Stimulated activated effector memory CD8-positive, alpha-beta T cell treated with anti-CD3 and anti-CD28 coated beads, Interleukin-12 subunit alpha, Interleukin-12 subunit beta, amount 100 ng/mL, for 72 hours (primary cell): ENCODE measurements around the gene PFKM.

Experiments
- ATAC-seq: fragments of 150-1000 bp; cut with Tn5 transposase; 2 replicates; pipeline ENCODE4 v1.10.0; 2021
- DNase-seq, 2 donors: peaks; one replicate each; pipeline ENCODE4 v3.0.0; 2021 to 2022; ENCODE audit warnings: low spot score in 2 of 2
- H3K27ac Mint-ChIP-seq: one replicate; pipeline ENCODE4 v1.8.0; 2022; ENCODE audit warnings: mild to moderate bottlenecking, mixed read lengths
- H3K36me3 Mint-ChIP-seq: one replicate; pipeline ENCODE4 v1.8.0; 2022; ENCODE audit warnings: mild to moderate bottlenecking, mixed read lengths
- H3K4me1 Mint-ChIP-seq: one replicate; pipeline ENCODE4 v1.8.0; 2022; ENCODE audit warnings: mixed read lengths
- H3K4me3 Mint-ChIP-seq: one replicate; pipeline ENCODE4 v1.8.0; 2022; ENCODE audit warnings: mild to moderate bottlenecking, mixed read lengths
- H3K9me3 Mint-ChIP-seq: one replicate; pipeline ENCODE4 v1.8.0; 2022; ENCODE audit warnings: mixed read lengths

PFKM gene

GRCh38 chr12:48183876-48184548 lies 64.8 kb downstream of the PFKM start:
- H3K4me1 Mint-ChIP-seq: peaks cover 21% of the 10 kb centered on the region
- ATAC-seq (peak; percentile 30), DNase-seq (peak in 1 of 2 donors; percentile 55)
- peak overlapping the region; percentile 86 for H3K4me3 Mint-ChIP-seq
- peak overlapping the region; percentile 67 for H3K27ac Mint-ChIP-seq
- H3K36me3 Mint-ChIP-seq: no peaks in the 10 kb centered on the region
- no peaks in the 10 kb centered on the region for H3K9me3 Mint-ChIP-seq

- peaks cover 21% of the 10 kb centered on the region for H3K4me1 Mint-ChIP-seq
- no peak overlapping the region for H3K27ac Mint-ChIP-seq
- ATAC-seq (no peak), DNase-seq (peak in 1 of 2 donors; percentile 47)
- H3K36me3 Mint-ChIP-seq: no peaks in the 10 kb centered on the region
- H3K4me3 Mint-ChIP-seq: peak overlapping the region; percentile 86
- no peaks in the 10 kb centered on the region for H3K9me3 Mint-ChIP-seq
These were observed 65.4 kb downstream of the PFKM start for GRCh38 chr12:48184549-48184922.

- no peaks in the 10 kb centered on the region for H3K36me3 Mint-ChIP-seq
- no peak for ATAC-seq
- peaks cover 21% of the 10 kb centered on the region for H3K4me1 Mint-ChIP-seq
- H3K27ac Mint-ChIP-seq: no peak overlapping the region
- H3K9me3 Mint-ChIP-seq: no peaks in the 10 kb centered on the region
- DNase-seq: no peak
- peak overlapping the region; percentile 86 for H3K4me3 Mint-ChIP-seq
These were observed 66.2 kb downstream of the PFKM start for GRCh38 chr12:48185181-48185919.

GRCh38 chr12:48187916-48188695 lies 68.9 kb downstream of the PFKM start:
- ATAC-seq (no peak), DNase-seq (no peak)
- H3K4me3 Mint-ChIP-seq: no peak overlapping the region
- H3K27ac Mint-ChIP-seq: no peak overlapping the region
- peaks cover 12% of the 10 kb centered on the region for H3K4me1 Mint-ChIP-seq
- no peaks in the 10 kb centered on the region for H3K36me3 Mint-ChIP-seq
- H3K9me3 Mint-ChIP-seq: no peaks in the 10 kb centered on the region

GRCh38 chr12:48189331-48190125 lies 70.4 kb downstream of the PFKM start:
- H3K4me3 Mint-ChIP-seq: no peak overlapping the region
- H3K4me1 Mint-ChIP-seq: peaks cover 12% of the 10 kb centered on the region
- DNase-seq (peak; percentile 61 to 86), ATAC-seq (peak; percentile 67)
- H3K36me3 Mint-ChIP-seq: no peaks in the 10 kb centered on the region
- H3K27ac Mint-ChIP-seq: no peak overlapping the region
- no peaks in the 10 kb centered on the region for H3K9me3 Mint-ChIP-seq

- Mint-ChIP-seq H3K36me3 (no peaks in the 10 kb centered on the region), H3K27ac (no peak overlapping the region), H3K4me1 (peaks cover 5% of the 10 kb centered on the region), H3K4me3 (no peak overlapping the region), H3K9me3 (no peaks in the 10 kb centered on the region)
- DNase-seq: no peak
- no peak for ATAC-seq
These were observed 71.9 kb downstream of the PFKM start for GRCh38 chr12:48191096-48191495.

GRCh38 chr12:48192861-48193260 lies 73.7 kb downstream of the PFKM start:
- ATAC-seq: no peak
- Mint-ChIP-seq H3K4me3 (no peak overlapping the region), H3K27ac (no peak overlapping the region), H3K36me3 (no peaks in the 10 kb centered on the region), H3K4me1 (no peaks in the 10 kb centered on the region), H3K9me3 (no peaks in the 10 kb centered on the region)
- no peak for DNase-seq

GRCh38 chr12:48193623-48194022 lies 74.5 kb downstream of the PFKM start:
- no peaks in the 10 kb centered on the region for H3K4me1 Mint-ChIP-seq
- peaks cover 6% of the 10 kb centered on the region for H3K36me3 Mint-ChIP-seq
- H3K4me3 Mint-ChIP-seq: no peak overlapping the region
- no peak for DNase-seq
- no peak overlapping the region for H3K27ac Mint-ChIP-seq
- H3K9me3 Mint-ChIP-seq: no peaks in the 10 kb centered on the region
- no peak for ATAC-seq

- DNase-seq (no peak), ATAC-seq (no peak)
- peaks cover 7% of the 10 kb centered on the region for H3K4me1 Mint-ChIP-seq
- H3K36me3 Mint-ChIP-seq: peaks cover 6% of the 10 kb centered on the region
- no peaks in the 10 kb centered on the region for H3K9me3 Mint-ChIP-seq
- no peak overlapping the region for H3K27ac Mint-ChIP-seq
- H3K4me3 Mint-ChIP-seq: no peak overlapping the region
These were observed 75.6 kb downstream of the PFKM start for GRCh38 chr12:48194799-48195201.
